ENCODE measurements around the gene PI3.
"Not testable (repeated sequence)": the region's sequence is repeated elsewhere in the genome, so short reads cannot be mapped to it uniquely, and the experiment has no call there.

The PI3 gene

DNA sequence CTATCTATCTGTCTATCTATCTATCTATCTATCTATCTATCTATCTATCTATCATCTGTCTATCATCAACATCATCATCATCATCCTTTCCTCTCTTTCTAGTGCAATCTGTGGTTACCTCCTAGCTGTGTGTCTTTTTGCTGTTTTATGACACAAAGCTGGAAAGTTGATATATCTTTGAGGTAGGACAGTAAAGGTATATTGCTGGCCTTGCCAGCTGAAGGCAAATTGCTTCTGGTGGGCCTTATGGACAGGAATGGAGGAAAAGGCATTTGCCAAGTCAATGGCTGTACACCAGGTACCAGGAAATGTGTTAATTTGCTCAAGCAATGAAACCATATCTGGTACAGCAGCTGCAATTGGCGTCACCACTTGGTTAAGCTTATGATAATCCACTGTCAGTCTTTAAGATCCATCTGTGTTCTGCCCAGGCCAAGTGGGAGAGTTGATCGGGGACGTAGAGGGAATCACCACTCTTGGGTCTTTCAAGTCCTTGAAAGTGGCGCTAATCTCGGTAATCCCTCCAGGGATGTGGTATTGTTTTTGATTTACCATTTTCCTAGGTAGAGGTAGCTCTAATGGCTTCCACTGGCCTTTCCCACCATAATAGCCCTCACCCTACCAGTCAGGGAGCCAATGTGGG is 34.8 kb upstream of the PI3 start:
- not testable (repeated sequence) for H3K36me3 ChIP-seq (ENCODE audit: control insufficient read depth in 1 of 2, insufficient read depth in 2 of 2, low read depth in 1 of 2, low read length in 2 of 2); H2BK12ac ChIP-seq (ENCODE audit: low read length in 2 of 2); H2BK5ac ChIP-seq (ENCODE audit: low read depth, low read length, poor library complexity, severe bottlenecking); H3K9me3 ChIP-seq (ENCODE audit: control insufficient read depth, low read length); H2BK15ac ChIP-seq (ENCODE audit: low read depth, poor library complexity, severe bottlenecking); H3K23ac ChIP-seq (ENCODE audit: low read length in 2 of 2); H3K4me3 ChIP-seq (ENCODE audit: insufficient read depth in 1 of 2, low read depth in 1 of 2, low read length in 2 of 2); H3K9ac ChIP-seq (ENCODE audit: low read length); H3K4ac ChIP-seq (ENCODE audit: low read depth in 1 of 2, low read length in 2 of 2); H3K4me1 ChIP-seq (ENCODE audit: control insufficient read depth, insufficient read depth, low read depth, low read length); H3K14ac ChIP-seq (ENCODE audit: low read length in 2 of 2); H2AK5ac ChIP-seq (ENCODE audit: low read length, severe bottlenecking); H2BK120ac ChIP-seq (ENCODE audit: low read depth, low read length); H4K8ac ChIP-seq (ENCODE audit: low read length); DNase-seq; H3K27ac ChIP-seq (ENCODE audit: low read length, poor library complexity, severe bottlenecking); H2AFZ ChIP-seq (ENCODE audit: low read depth, low read length); H3K79me1 ChIP-seq (replicated peaks; ENCODE audit: low read length, poor library complexity, severe bottlenecking); H3K4me2 ChIP-seq (ENCODE audit: low read length, poor library complexity, severe bottlenecking); H4K91ac ChIP-seq (ENCODE audit: low read length); H3K18ac ChIP-seq (ENCODE audit: low read depth in 1 of 2, low read length in 2 of 2)
- peaks cover 17 to 27% of the 10 kb centered on the region in 2 experiments for H3K27me3 ChIP-seq (ENCODE audit: control insufficient read depth in 1 of 2, insufficient read depth in 1 of 2, low read length in 2 of 2)
- WGBS: 93% methylated on average over 3 of the region's 5 CpGs

DNA sequence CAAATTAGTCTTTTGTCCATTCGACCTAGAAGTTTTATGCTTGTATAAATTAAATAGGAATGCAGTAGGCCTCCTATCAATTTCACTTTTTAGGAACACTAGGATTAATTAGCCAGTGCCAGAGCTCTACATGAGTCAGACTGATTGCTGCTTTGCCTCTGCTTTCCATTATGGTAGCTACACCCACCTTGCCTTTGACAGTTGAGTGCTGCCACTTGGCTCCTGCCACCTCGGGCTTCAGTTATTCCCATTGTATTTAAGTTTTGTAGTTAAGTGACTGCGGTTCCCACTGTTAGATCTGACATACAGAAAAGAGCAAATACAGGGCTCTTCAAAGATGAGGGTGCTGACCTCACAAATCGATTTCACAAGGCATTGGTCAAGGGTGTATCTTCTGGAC is 33.9 kb upstream of the PI3 start:
- Histone ChIP-seq H3K4me3 (ENCODE audit: insufficient read depth in 1 of 2, low read depth in 1 of 2, low read length in 2 of 2) (no peak overlapping the region), H3K4ac (ENCODE audit: low read depth in 1 of 2, low read length in 2 of 2) (no peak overlapping the region), H3K14ac (ENCODE audit: low read length in 2 of 2) (no peak overlapping the region), H3K27me3 (ENCODE audit: control insufficient read depth in 1 of 2, insufficient read depth in 1 of 2, low read length in 2 of 2) (peaks cover 27 to 30% of the 10 kb centered on the region in 2 experiments), H3K9me3 (ENCODE audit: control insufficient read depth, low read length) (no peaks in the 10 kb centered on the region), H2BK12ac (ENCODE audit: low read length in 2 of 2) (no peak overlapping the region), H3K4me2 (ENCODE audit: low read length, poor library complexity, severe bottlenecking) (no peak overlapping the region), H3K79me1 (replicated peaks; ENCODE audit: low read length, poor library complexity, severe bottlenecking) (no peaks in the 10 kb centered on the region), H3K23ac (ENCODE audit: low read length in 2 of 2) (no peak overlapping the region), H3K9ac (ENCODE audit: low read length) (no peak overlapping the region), H2AK5ac (ENCODE audit: low read length, severe bottlenecking) (no peak overlapping the region), H2BK5ac (ENCODE audit: low read depth, low read length, poor library complexity, severe bottlenecking) (no peak overlapping the region), H3K27ac (ENCODE audit: low read length, poor library complexity, severe bottlenecking) (no peak overlapping the region), H4K91ac (ENCODE audit: low read length) (no peak overlapping the region), H3K4me1 (ENCODE audit: control insufficient read depth, insufficient read depth, low read depth, low read length) (no peaks in the 10 kb centered on the region), H4K8ac (ENCODE audit: low read length) (no peak overlapping the region), H2AFZ (ENCODE audit: low read depth, low read length) (no peak overlapping the region), H3K36me3 (ENCODE audit: control insufficient read depth in 1 of 2, insufficient read depth in 2 of 2, low read depth in 1 of 2, low read length in 2 of 2) (no peaks in the 10 kb centered on the region), H2BK15ac (ENCODE audit: low read depth, poor library complexity, severe bottlenecking) (no peak overlapping the region), H2BK120ac (ENCODE audit: low read depth, low read length) (no peak overlapping the region), H3K18ac (ENCODE audit: low read depth in 1 of 2, low read length in 2 of 2) (no peak overlapping the region)
- no peak for DNase-seq
- 71% methylated on average over 3 of the region's 4 CpGs for WGBS

- H3K4me1 ChIP-seq (ENCODE audit: control insufficient read depth, insufficient read depth, low read depth, low read length): no peaks in the 10 kb centered on the region
- no peak overlapping the region for H3K4me2 ChIP-seq (ENCODE audit: low read length, poor library complexity, severe bottlenecking)
- WGBS: 86% methylated on average over 3 of the region's 3 CpGs
- no peak for DNase-seq
- no peak overlapping the region for H4K91ac ChIP-seq (ENCODE audit: low read length)
- no peak overlapping the region for H2BK15ac ChIP-seq (ENCODE audit: low read depth, poor library complexity, severe bottlenecking)
- peaks cover 43 to 78% of the 10 kb centered on the region in 2 experiments for H3K27me3 ChIP-seq (ENCODE audit: control insufficient read depth in 1 of 2, insufficient read depth in 1 of 2, low read length in 2 of 2)
- no peak overlapping the region for H3K23ac ChIP-seq (ENCODE audit: low read length in 2 of 2)
- H3K79me1 ChIP-seq (replicated peaks; ENCODE audit: low read length, poor library complexity, severe bottlenecking): no peaks in the 10 kb centered on the region
- H3K9ac ChIP-seq (ENCODE audit: low read length): no peak overlapping the region
- no peak overlapping the region for H3K4ac ChIP-seq (ENCODE audit: low read depth in 1 of 2, low read length in 2 of 2)
- no peak overlapping the region for H3K14ac ChIP-seq (ENCODE audit: low read length in 2 of 2)
- no peak overlapping the region for H4K8ac ChIP-seq (ENCODE audit: low read length)
- no peak overlapping the region for H3K27ac ChIP-seq (ENCODE audit: low read length, poor library complexity, severe bottlenecking)
- H2BK120ac ChIP-seq (ENCODE audit: low read depth, low read length): no peak overlapping the region
- H2BK5ac ChIP-seq (ENCODE audit: low read depth, low read length, poor library complexity, severe bottlenecking): no peak overlapping the region
- no peaks in the 10 kb centered on the region for H3K36me3 ChIP-seq (ENCODE audit: control insufficient read depth in 1 of 2, insufficient read depth in 2 of 2, low read depth in 1 of 2, low read length in 2 of 2)
- H2AFZ ChIP-seq (ENCODE audit: low read depth, low read length): no peak overlapping the region
- H3K4me3 ChIP-seq (ENCODE audit: insufficient read depth in 1 of 2, low read depth in 1 of 2, low read length in 2 of 2): no peak overlapping the region
- H3K9me3 ChIP-seq (ENCODE audit: control insufficient read depth, low read length): no peaks in the 10 kb centered on the region
- H3K18ac ChIP-seq (ENCODE audit: low read depth in 1 of 2, low read length in 2 of 2): no peak overlapping the region
- H2AK5ac ChIP-seq (ENCODE audit: low read length, severe bottlenecking): no peak overlapping the region
- H2BK12ac ChIP-seq (ENCODE audit: low read length in 2 of 2): no peak overlapping the region
These were observed 25.6 kb upstream of the PI3 start for GRCh38 chr20:45149062-45149461.

DNA sequence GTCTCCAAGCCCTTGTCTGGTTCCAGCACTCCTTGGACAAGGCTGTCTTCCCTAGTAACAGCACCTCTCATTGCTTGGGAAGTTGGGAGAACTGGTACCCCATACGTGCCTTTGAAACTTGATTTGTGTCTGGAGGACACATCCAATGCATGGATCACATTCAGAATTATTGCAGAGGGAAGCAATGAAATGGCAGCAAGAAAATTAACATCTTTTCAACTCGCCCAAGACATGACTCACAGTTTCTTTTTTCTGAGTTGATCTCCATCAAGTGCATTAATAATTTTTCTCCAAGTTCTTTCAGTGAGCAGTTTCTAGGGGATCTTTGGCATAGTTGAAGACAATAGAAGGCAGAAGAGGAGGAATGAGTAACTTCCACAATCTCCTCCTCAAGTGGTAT is 22.3 kb upstream of the PI3 start:
- no peak overlapping the region for H3K9ac ChIP-seq (ENCODE audit: low read length)
- H3K4ac ChIP-seq (ENCODE audit: low read depth in 1 of 2, low read length in 2 of 2): no peak overlapping the region
- no peak overlapping the region for H2BK5ac ChIP-seq (ENCODE audit: low read depth, low read length, poor library complexity, severe bottlenecking)
- H3K79me1 ChIP-seq (replicated peaks; ENCODE audit: low read length, poor library complexity, severe bottlenecking): no peaks in the 10 kb centered on the region
- no peak overlapping the region for H2AK5ac ChIP-seq (ENCODE audit: low read length, severe bottlenecking)
- H3K14ac ChIP-seq (ENCODE audit: low read length in 2 of 2): no peak overlapping the region
- H4K91ac ChIP-seq (ENCODE audit: low read length): no peak overlapping the region
- peaks cover 32 to 47% of the 10 kb centered on the region in 2 experiments for H3K27me3 ChIP-seq (ENCODE audit: control insufficient read depth in 1 of 2, insufficient read depth in 1 of 2, low read length in 2 of 2)
- H2BK12ac ChIP-seq (ENCODE audit: low read length in 2 of 2): no peak overlapping the region
- H3K27ac ChIP-seq (ENCODE audit: low read length, poor library complexity, severe bottlenecking): no peak overlapping the region
- H3K9me3 ChIP-seq (ENCODE audit: control insufficient read depth, low read length): no peaks in the 10 kb centered on the region
- no peaks in the 10 kb centered on the region for H3K4me1 ChIP-seq (ENCODE audit: control insufficient read depth, insufficient read depth, low read depth, low read length)
- H3K4me3 ChIP-seq (ENCODE audit: insufficient read depth in 1 of 2, low read depth in 1 of 2, low read length in 2 of 2): no peak overlapping the region
- no peaks in the 10 kb centered on the region for H3K36me3 ChIP-seq (ENCODE audit: control insufficient read depth in 1 of 2, insufficient read depth in 2 of 2, low read depth in 1 of 2, low read length in 2 of 2)
- WGBS: 61% methylated on average over 2 of the region's 2 CpGs
- H3K23ac ChIP-seq (ENCODE audit: low read length in 2 of 2): no peak overlapping the region
- DNase-seq: no peak
- no peak overlapping the region for H2AFZ ChIP-seq (ENCODE audit: low read depth, low read length)
- no peak overlapping the region for H3K18ac ChIP-seq (ENCODE audit: low read depth in 1 of 2, low read length in 2 of 2)
- no peak overlapping the region for H2BK15ac ChIP-seq (ENCODE audit: low read depth, poor library complexity, severe bottlenecking)
- H4K8ac ChIP-seq (ENCODE audit: low read length): no peak overlapping the region
- no peak overlapping the region for H2BK120ac ChIP-seq (ENCODE audit: low read depth, low read length)
- no peak overlapping the region for H3K4me2 ChIP-seq (ENCODE audit: low read length, poor library complexity, severe bottlenecking)

Measured in mesenchymal stem cell (in vitro differentiated cells and primary cell).